HK-2 (cell line): ENCODE measurements around the gene TDRD7.

ENCODE experiments used
- DNase-seq: peaks from one replicate; pipeline ENCODE4 v3.0.0-alpha.2; 2018; ENCODE audit not compliant: unreplicated experiment

TDRD7 gene

DNA sequence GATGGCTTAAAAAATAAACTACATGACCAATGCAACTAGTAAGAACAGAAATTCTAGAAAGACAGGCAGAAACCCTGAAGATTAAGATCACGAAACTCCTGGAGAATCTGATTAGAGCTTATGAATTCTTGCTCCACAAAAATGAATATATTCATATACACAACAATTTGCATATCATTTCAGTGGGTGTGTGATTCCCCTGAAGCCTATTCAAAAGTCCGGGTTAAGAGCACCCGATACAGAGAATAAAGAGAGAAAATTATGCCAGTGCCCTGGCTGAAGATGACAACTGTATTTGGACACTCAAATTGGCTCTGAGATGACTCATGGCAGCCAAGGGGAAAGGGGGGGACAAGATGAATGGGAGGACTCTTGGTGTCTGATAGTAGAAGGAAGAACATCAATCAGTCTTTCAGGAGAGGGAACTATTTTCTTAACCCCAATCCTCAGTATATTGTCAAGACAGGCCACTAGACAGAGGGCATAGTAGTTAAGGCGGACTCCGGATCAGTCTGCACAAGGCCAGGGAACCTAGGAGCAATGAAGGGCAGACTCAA is 95.6 kb downstream of the TDRD7 start:
- DNase-seq: no peak

DNA sequence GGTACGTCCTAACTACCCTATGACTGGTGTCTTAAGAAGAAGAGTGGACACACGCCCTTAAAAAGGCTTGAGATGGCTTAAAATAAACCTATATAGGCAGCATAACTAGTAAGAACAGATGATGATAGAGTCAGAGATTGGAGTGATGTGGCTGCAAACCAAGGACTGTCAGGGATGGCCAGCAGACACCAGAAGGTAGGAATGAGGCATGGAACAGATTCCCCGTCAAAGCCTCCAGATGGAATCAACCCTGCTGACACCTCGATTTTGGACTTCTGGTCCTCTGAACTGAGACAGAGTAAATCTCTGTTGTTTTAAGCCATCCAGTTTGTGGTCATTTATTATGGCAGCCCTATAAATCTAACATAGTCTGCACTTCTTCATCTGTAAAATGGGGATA is 97.0 kb downstream of the TDRD7 start:
- DNase-seq: no peak

DNA sequence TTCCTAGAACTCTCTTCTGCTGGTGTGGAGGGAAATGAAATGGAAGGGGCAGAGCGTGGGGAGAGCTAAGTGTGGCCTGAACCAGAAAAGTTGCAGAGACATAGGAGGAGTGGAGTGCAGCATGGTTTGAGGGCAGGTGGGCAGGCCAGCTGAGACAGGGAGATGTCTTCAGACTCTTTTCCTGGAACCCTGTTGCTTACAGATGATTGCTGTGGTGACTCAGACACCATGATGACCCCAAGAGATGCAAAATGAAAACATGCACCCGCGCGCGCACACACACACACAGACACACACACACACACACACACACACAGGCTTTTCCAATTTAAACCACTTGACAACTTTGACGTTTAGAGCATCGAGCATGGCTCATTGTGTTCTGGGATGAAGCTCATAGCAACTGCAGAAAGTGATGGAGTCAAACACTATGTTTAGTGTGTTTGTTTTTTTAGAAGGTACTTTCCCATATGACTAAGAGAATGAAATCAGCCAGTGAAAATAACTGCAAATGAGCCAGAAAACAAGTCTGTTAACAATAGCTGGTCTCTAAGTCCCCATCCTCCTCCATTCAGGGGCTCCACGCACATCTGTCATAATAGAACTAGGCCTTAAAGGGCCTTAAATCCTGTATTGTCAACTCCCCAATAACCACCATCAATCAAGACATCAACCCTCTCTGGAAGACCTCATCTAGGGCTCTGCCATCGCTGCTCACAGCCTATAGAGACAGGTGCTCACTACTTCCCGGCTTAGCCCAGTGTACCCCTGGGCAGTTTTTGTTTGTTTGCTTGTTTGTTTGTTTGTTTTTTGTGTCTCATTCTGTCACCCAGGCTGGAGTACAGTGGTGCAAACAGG is 99.1 kb downstream of the TDRD7 start:
- DNase-seq: peak; percentile 34

DNA sequence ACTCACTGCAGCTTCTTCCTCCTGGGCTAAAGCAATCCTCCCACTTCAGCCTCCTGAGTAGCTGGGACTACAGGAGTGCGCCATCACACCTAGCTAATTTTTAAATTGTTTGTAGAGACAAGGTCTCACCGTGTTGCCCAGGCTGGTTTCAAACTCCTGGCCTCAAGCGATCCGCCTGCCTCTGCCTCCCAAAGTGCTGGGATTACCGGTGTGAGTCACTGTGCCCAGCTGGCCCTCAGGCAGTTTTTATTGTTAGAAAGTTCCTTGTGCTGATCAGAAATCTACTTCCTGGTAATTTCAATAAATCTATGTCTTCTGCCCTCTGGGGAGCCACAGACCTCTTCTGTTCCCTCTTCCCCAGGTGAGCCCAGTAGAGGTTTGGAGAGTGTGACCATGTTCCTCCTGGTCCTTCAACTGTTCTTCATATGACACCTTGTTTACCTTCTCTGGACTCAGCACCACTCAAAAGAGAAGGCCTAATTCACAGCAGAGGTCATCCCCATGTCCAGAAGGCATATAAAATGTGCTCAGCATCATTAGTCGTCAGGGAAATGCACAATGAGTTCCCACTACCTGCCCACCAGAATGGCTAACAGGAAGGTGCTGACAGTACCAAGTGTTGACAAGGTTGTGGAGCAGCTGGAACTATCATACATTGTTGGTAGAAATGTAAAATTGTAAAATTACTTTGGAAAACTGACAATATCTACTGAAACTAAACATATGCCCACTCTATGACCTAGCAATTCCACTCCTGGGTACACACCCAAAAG is 99.9 kb downstream of the TDRD7 start:
- no peak for DNase-seq

DNA sequence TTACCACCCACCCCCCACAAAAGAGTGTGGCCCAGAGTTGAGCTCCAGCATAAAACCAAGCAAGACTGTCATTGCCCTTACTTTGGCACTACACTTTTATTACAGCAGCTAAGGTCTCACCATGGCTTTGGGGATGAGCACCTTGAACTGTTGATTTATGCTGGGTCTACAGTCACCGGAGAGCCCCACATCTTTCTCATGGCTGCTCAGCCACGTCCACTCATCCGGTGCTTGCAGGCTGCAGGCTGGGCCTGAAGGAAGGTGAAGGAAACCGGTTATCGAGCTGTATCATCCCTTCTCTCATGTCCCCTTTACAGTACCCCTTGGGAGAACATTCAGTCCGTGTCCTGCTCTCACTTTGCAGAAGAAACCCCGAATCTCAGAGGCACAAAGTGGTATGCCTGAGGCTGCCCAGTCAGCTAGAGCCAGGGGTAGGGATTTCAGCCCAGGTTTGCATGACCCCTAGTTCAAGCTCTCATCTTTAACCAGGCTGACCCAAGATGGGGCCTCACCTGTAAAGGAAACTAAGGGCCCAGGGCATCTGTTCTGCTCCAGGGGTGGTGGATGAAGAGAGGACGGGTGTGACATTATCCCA is 101.2 kb downstream of the TDRD7 start:
- DNase-seq: no peak

DNA sequence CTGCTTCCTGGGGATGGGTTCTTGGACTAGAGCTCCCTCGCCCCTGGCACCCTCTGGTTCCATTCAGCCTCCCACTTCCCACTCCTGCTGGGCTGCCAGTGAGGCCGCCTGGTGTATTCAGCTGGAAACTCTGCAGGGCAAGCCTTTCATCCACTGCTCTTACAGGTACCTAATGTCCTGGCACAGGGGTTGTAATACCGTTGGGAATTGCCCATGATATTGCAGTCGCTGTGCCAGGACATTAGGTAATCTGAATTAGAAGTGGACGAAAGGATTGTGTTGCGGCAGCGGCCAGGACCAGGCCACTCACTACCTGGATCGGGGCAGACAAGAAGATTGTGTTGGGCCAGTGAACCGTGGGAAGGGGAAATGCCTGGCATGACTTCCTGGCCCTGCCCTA is 102.6 kb downstream of the TDRD7 start:
- no peak for DNase-seq

DNA sequence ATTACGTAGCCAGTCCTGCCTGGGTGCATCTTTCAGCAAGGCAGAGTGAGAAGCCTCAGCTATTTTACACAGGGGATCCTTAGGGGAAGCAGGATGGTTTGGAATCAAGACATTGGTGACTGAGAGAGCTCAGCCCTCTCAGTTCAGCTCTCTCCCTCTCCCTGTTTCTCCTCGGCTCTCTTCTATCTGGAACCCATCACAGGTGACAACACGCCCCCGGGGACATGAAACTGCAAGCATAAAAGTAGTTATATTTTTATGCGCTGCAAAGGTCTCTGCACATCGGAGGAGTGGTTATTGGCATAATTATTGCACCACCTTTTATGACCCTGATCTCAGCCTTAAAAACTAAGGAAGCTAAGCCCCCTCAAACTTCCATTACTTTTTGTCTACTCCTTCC is 103.8 kb downstream of the TDRD7 start:
- DNase-seq: no peak

DNA sequence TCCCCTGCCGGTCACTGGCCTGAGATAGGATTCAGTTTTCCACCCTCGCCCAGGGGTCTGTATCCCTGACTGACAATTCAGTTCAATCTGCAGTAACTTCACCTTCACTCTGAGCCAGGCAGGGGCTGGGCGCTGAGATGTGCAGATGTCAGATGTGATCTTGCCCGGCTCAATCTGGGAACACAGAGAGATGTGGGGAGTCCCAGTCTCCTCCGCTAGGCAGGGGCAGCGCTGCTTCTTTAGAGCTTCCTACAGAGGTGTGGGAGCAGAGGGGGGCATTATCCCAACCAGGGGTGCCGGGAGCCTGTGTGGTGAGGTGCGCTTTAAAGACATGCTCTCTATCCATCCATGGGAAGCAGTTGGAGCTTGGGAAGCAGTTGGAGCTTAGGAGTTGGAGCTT is 104.2 kb downstream of the TDRD7 start:
- DNase-seq: no peak

DNA sequence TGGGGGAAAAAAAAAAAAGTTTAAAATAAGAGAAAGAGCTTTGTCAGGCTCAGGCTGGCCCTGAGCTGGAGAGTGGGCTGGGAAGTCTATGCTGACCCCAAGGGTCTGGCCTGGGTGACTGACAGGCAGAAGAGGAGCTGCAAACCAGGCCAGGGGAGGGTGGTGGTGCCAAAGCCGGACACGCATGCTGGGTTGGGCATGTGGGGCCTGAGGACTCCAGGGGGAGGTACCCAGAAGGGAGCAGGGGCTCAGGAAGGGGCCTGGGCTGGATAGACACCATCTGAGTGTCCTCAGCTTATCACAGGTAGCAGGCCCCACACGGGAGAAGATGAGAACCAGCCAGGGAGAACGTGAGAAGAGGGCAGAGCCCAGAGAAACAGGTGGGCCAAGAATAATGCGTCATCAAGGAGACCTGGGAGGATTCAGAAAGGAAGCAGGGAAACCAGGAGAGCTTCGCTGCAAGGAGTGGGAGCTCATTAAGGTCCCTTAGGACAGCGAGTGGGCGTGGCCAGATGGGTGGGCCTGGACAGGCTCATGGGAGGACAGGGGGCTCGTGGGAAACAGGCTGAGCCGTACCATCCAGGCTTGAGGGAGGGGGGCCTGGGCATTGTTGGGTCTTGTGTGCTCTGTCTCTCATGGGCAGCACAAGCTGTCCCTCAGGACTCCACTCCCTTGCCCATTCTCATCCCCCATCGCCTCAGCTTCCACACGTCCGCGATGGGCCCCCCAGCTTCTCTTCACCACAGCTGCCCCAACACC is 105.6 kb downstream of the TDRD7 start:
- no peak for DNase-seq

DNA sequence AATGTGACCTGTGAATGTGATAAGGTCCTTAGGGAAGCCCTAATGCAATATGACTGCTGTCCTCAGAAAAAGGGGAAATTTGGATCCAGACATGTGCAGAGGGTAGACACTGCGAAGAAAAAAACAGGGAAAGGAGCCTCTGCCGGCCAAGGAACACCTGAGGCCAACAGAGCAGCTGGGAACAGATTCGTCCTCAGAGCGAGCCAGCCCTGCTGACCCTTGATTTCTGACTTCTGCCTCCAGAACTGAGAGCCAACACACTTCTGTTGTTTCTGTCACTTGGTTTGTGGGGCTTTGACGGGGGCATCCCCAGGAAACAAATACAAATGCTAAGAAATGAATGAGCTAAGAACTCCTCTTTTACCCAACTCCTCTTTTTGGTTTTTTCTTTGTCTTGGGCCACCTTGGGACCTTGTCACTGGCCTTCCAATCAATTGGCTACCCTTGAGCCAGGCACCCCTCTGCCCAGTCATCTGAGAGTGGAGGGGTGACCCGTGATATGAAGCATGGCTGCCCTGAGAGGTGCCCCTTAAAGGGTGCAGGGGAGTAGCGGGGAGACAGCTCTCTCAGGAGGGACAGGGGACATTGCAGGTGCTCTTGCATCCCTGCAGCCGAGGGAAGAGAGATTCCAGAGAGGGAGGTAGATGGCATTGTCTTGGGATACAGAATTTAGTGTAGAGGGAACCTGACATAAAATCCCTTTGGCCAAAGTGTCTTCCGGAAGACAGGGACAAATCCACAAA is 106.4 kb downstream of the TDRD7 start:
- no peak for DNase-seq

DNA sequence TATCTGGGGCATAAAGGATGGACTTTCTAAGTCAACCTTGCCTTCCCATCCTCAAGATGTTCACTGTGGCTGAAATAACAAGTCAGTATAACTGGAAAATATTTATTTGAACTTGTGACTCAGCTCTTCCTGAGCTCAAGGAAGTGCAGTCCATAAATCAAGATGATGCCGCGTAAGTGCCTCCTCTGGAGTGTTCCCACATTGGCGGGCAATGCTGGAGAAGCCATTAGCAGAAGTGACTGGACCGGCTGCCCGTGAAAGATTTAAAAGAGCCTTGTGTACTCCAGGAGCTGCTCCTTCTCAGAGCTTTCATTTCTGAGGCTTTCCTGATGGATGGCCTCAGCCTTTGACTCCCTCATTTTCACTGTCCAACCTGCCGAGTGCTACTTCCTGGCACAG is 107.0 kb downstream of the TDRD7 start:
- peak; percentile 48 for DNase-seq

DNA sequence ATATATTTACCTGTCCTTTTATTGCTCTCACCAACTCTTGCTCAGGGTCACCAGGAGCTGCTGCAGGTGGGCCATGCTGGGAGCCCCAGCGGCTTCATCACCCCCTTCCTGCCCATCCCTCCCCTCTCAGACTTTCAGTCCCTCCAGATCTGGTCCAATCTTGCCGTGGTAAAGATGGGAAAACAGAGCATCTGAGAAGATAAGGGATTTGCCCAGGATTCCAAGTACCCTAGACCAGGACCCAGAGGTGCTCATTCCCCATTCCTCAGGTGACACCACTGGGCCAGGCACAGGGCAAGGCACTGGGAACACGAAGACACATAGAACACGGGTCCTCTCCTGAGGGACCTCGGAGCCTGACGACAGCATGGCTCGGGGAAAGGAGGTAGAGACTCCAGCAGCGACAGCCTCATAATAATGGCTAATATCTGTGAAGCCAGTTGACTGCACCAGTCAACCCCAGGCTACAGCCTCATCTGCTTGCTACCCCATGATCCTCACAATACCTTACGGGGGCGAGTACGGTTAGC is 107.6 kb downstream of the TDRD7 start:
- DNase-seq: no peak

DNA sequence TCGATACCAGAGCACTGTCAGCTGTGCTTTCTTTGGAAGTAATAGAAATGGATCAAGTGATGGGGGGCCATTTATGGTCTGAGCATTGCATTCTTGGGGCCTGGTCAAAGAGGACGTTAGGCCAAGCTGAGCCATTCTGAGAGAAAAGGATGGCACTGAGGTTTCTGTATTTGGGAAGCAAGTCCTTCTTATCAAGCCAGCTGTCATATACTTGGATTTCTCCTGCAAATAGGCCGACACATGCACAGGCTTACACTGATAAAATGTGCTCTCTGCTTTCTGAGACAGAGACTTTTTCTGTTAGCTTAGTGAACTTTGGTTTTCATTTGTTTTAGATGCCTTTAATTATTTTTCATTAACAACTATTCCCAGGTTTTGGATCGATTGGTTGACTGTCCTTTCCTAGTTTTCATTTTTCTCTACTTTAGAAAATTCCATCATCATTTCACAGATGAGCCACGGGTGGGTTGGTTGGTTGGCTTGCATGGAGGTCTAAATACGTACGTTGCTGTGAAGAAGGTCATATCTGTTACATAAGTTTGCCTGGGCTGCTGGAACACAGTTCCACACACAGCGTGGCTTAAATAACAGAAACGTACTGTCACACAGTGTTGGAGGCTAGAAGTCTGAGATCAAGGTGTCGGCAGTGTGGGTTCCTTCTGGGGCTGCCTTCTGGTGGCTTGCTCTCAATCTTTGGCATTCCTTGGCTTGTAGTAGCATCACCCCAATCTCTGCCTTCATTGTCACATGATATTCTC is 109.9 kb downstream of the TDRD7 start:
- DNase-seq: no peak

DNA sequence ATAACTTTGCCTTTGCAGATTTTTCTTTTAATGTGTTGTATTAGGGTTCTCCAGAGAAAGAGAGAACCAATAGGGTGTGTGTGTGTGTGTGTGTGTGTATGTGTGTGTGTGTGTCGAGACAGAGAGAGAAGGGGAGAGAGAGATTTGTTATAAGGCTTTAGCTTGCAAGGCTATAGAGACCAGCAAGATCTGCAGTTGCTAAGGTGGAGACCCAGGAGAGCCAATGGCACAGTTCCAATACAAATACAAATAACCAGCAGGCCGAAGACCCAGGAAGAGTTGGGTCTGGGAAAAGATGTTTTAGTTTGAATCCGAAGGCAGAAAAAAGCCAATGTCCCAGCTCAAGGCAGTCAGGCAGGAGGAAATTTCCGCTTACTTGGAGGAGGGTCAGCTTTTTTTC is 112.5 kb downstream of the TDRD7 start:
- DNase-seq: no peak

DNA sequence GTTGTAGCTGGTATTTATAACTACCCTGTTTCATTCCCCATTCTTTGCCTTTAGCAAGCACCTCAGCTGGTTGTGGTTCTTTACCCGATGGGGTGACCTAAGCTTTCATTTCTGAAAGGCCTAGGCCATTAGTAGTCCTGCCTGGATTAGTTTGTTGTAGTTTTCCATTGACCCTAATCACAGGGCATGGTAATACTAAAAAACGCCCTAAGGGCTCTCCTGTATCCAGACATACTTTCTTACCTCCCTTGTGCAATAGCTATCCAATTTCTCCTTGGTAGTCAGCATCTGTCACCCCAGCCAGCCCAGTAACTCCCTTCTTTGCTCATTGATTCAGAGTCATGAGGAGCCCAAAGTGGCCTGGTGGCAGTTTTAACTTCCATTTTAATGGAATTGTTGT is 113.6 kb downstream of the TDRD7 start:
- no peak for DNase-seq

DNA sequence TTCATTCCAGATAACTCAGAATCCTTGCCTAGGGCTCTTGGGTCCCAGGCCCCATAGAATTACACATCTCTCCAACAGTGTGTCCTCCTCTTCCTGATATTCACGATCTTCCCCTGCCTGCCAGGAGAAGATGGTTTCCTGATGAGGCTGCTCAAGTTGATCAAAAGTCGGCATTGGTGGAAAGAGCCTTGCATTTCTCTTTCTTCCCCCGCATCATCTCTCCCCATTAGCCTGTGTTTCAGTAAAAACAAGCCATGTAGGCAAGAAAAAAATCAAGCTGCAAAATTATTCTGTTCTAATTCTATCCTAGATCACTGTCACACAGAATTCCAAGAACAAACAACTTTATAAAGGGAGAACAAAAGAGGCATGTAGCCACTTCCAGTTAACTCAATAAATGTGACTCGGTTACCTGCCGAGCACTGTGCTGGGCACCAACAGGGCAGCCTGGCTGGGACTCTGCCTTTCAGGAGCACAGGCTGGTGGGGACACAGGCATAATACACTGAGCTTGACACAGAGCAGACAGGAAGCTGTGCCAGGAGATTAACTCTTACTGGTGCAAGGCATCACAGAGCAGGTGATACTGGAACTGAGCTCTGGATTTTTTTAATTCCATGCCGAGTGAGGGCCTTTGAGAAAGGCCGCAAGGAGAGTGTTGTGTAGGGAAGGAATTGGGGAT is 115.1 kb downstream of the TDRD7 start:
- DNase-seq: no peak

DNA sequence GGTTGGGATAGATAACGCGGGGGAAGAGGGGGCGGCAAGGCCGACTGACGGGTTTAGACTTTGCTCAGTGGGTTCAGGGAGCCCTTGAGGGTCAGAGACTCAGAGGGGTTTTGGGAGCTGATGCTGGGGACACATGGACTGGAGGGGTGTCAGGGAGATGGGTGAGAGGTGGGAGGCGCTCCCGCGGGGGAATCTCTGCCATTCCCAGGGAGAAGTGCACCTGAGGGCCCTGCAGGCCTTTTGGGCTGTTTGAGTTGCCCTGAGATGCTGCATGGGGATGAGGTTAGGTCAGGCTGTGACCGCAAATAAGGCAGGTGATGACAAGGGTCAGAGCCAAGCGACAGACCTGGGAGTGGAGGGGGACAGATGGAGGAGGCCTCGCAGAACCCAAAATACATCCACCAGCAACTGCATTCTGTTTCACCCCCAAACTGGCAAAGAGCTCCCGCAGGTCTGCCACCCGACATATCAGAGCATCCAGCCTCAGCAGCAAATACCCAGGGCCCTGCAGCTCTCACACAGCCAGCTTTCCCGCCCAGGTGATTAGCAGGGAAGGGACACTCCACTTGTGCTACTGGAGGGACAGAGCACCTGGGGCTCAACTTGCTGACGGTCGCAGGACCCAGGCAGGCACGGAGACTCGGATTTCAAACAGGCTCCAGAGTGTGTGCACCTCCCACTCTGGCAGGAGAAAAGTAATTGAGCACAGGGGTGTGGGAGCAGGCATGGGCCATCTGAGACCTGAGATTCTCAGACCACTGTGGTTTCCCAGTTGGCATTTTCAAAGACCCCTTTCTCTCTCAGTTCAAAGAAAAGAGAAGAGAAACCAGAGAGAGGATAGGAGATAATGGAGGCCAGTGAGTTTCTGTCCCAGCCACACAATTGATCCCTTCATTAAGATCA is 116.0 kb downstream of the TDRD7 start:
- DNase-seq: no peak

DNA sequence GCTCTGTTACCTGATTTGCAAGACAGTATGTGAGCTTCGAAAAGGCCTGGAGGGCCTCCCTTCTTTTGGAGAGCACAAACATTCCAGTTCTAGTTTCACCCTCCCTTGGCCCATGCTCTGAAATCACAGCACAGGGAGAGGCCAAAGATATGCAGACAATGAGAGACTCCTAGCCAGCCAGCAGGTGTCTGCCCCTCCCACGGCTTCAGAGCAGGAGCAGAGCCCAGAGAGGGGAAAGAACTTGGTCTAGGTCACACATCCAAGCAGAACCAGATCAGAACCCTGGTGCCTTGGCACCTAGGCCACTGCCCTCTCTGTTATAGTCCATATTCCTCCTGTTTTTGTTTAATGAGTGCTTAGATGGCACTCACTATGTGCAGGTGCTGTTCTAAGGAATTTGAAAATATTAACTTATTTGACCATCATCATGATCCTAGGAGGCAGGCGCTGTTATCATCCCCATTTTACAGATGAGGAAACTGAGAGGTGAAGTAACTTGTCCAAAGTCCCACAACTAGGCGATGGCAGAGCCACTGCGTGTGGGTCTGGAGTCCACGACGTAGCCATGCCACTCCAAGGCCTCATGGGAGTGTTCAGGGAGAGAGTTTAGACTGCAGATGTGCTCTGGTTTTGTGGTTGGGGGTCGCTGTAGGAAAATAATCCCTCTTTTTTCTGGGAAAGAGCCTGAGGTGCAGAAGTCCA is 116.8 kb downstream of the TDRD7 start:
- no peak for DNase-seq
